GM12872 (cell line): Measurements from ENCODE around the gene SYT15.

Experiments
- CTCF ChIP-seq: IDR thresholded peaks from 3 replicates; pipeline ENCODE4 v1.5.1; 2011; ENCODE audit warnings: low read depth, mild to moderate bottlenecking, low read length, moderate library complexity; ENCODE audit not compliant: insufficient read depth

Gene SYT15

GRCh38 chr10:46538717-46539426 is 40.1 kb upstream of the SYT15 start:
- no peak for TF ChIP-seq CTCF

GRCh38 chr10:46539596-46540411 is 39.1 kb upstream of the SYT15 start:
- no peak for TF ChIP-seq CTCF

- TF ChIP-seq CTCF, result no peak
Measured at GRCh38 chr10:46540412-46541016, 38.4 kb upstream of the SYT15 start.

GRCh38 chr10:46541017-46541661 is 37.8 kb upstream of the SYT15 start:
- no peak for TF ChIP-seq CTCF

GRCh38 chr10:46541735-46542566 is 37.0 kb upstream of the SYT15 start:
- TF ChIP-seq CTCF, result no peak

GRCh38 chr10:46542567-46543465 is 36.1 kb upstream of the SYT15 start:
- no peak for TF ChIP-seq CTCF
